ENCODE measurements around the gene SSTR5.

The SSTR5 gene

DNA sequence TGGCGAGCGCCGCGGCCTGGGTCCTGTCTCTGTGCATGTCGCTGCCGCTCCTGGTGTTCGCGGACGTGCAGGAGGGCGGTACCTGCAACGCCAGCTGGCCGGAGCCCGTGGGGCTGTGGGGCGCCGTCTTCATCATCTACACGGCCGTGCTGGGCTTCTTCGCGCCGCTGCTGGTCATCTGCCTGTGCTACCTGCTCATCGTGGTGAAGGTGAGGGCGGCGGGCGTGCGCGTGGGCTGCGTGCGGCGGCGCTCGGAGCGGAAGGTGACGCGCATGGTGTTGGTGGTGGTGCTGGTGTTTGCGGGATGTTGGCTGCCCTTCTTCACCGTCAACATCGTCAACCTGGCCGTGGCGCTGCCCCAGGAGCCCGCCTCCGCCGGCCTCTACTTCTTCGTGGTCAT is 6.8 kb downstream of the SSTR5 start:
- Mint-ChIP-seq H3K4me3 (no peak overlapping the region), H3K4me1 (peaks cover 15% of the 10 kb centered on the region), H3K27ac (no peak overlapping the region), H3K36me3 (ENCODE audit: low read depth) (no peaks in the 10 kb centered on the region), H3K27me3 (ENCODE audit: low read depth) (peaks cover 35% of the 10 kb centered on the region), H3K9me3 (no peaks in the 10 kb centered on the region)
- TF ChIP-seq, protein P1, sequence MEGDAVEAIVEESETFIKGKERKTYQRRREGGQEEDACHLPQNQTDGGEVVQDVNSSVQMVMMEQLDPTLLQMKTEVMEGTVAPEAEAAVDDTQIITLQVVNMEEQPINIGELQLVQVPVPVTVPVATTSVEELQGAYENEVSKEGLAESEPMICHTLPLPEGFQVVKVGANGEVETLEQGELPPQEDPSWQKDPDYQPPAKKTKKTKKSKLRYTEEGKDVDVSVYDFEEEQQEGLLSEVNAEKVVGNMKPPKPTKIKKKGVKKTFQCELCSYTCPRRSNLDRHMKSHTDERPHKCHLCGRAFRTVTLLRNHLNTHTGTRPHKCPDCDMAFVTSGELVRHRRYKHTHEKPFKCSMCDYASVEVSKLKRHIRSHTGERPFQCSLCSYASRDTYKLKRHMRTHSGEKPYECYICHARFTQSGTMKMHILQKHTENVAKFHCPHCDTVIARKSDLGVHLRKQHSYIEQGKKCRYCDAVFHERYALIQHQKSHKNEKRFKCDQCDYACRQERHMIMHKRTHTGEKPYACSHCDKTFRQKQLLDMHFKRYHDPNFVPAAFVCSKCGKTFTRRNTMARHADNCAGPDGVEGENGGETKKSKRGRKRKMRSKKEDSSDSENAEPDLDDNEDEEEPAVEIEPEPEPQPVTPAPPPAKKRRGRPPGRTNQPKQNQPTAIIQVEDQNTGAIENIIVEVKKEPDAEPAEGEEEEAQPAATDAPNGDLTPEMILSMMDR (IDR thresholded peaks at IDR 0.05; ENCODE audit: unreplicated experiment in 3 of 3) = no peak

GRCh38 chr16:1079786-1080525 is 7.4 kb downstream of the SSTR5 start:
- peaks cover 1% of the 10 kb centered on the region for H3K9me3 Mint-ChIP-seq
- peaks cover 33% of the 10 kb centered on the region for H3K27me3 Mint-ChIP-seq (ENCODE audit: low read depth)
- H3K4me1 Mint-ChIP-seq = peaks cover 15% of the 10 kb centered on the region
- H3K36me3 Mint-ChIP-seq (ENCODE audit: low read depth) = peaks cover under 1% of the 10 kb centered on the region
- no peak overlapping the region for H3K27ac Mint-ChIP-seq
- no peak overlapping the region for H3K4me3 Mint-ChIP-seq
- TF ChIP-seq, protein P1 (IDR thresholded peaks at IDR 0.05; ENCODE audit: unreplicated experiment in 3 of 3) = no peak

DNA sequence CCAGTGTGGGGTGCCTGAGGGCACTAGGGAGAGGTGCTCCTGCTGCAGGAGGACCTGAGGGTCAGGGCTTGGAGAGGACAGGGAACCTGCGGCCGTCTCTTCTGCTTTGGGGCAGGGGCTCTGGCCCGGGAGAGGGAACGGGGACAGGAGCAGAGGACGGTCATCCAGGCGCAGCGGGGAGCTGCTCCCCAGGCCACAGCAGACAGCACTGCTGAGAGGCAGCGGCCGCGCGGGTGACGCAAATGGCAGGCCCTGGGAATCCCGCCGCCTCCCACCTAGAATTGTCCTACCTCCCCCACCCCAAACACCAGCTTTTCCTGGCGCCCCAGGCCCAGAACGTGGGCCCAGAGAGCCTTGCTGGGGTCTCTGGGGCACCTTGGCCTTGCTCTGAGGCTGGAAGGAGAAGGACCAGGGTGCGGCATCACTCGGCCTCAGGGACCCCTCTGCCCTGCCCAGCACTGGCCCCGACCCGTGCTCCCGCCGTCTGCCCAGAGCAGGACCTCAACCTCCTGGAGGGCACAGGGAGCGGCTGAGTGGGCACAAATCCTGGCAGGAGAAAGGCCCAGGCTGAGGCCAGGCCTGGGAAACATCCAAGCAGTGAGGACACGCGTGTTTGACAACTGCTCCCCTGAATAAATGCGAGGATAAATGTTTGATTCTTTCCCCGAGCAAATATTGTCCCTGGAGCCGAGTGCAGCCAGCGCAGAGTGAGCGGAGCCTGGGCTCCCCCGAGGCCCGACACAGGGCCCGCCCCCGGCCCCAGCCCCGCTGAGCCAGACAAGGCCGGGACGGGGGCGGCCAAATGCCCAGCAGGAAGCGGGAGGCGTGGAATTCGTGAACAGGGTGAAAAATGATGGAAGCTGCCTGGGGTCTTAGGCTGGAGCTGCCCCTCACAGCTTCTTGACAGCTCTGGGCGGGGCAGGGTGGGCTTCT is 8.5 kb downstream of the SSTR5 start:
- H3K27me3 Mint-ChIP-seq (ENCODE audit: low read depth) = peaks cover 35% of the 10 kb centered on the region
- H3K9me3 Mint-ChIP-seq = peaks cover 11% of the 10 kb centered on the region
- peaks cover 4% of the 10 kb centered on the region for H3K36me3 Mint-ChIP-seq (ENCODE audit: low read depth)
- H3K4me1 Mint-ChIP-seq = peaks cover 15% of the 10 kb centered on the region
- no peak overlapping the region for H3K27ac Mint-ChIP-seq
- H3K4me3 Mint-ChIP-seq = no peak overlapping the region
- TF ChIP-seq, protein P1 (IDR thresholded peaks at IDR 0.05; ENCODE audit: unreplicated experiment in 3 of 3) = no peak

DNA sequence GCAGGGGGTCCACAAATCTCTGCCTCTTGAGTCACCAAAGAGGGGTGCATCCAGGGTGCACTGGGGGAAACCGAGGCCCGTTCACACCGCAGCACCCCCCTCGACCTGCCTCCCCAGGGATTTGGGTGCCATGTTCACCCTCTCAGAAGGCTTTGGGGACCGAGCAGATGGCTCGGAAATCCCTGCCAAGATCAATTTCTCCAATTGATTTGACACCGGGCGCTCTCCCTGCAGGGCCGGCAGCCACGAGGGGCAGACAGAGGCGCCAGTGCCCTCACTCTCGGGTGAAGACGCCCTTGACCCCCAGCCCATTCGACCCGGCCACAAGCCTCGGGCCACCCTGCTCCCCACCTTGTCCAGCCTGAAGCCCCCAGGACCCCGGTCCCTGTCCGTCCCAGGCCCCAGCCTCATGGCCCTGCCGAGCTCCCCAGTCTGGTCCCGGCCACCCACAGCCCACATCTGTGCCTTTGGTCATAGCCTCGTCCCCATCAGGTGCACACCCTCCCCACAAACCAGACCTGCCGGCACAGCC is 9.3 kb downstream of the SSTR5 start:
- TF ChIP-seq, protein P1 (IDR thresholded peaks at IDR 0.05; ENCODE audit: unreplicated experiment in 3 of 3) = no peak
- Mint-ChIP-seq H3K36me3 (ENCODE audit: low read depth) (peaks cover 4% of the 10 kb centered on the region), H3K4me3 (no peak overlapping the region), H3K27ac (no peak overlapping the region), H3K4me1 (peaks cover 10% of the 10 kb centered on the region), H3K27me3 (ENCODE audit: low read depth) (peaks cover 28% of the 10 kb centered on the region), H3K9me3 (peaks cover 11% of the 10 kb centered on the region)

GRCh38 chr16:1082266-1082951 is 9.9 kb downstream of the SSTR5 start:
- Mint-ChIP-seq H3K4me1 (peaks cover 9% of the 10 kb centered on the region), H3K4me3 (no peak overlapping the region), H3K27me3 (ENCODE audit: low read depth) (peaks cover 22% of the 10 kb centered on the region), H3K36me3 (ENCODE audit: low read depth) (peaks cover 4% of the 10 kb centered on the region), H3K9me3 (peaks cover 11% of the 10 kb centered on the region), H3K27ac (no peak overlapping the region)
- TF ChIP-seq, protein P1 (IDR thresholded peaks at IDR 0.05; ENCODE audit: unreplicated experiment in 3 of 3) = no peak

All from nephron (organoid).